Lung (tissue), 12 donors: ENCODE results near the gene FHOD3. TPM values are rescaled to one million over a fixed set of nuclear protein-coding genes. Genes with fewer than 3 reads are reported as not detected.
"Not testable (repeated sequence)": the region's sequence is repeated elsewhere in the genome, so short reads cannot be mapped to it uniquely, and the experiment has no call there.

Experiments used
- ATAC-seq: fragments of 200-7000 bp; cut with Tn5 transposase; one replicate; pipeline ENCODE4 v1.9.1; 2020; ENCODE audit warnings: moderate number of reproducible peaks; ENCODE audit not compliant: insufficient read depth, low FRiP score
- DNase-seq, 3 donors: peaks; one replicate each; pipeline ENCODE4 v3.0.0-alpha.2; 2013 to 2017
- H3K27ac ChIP-seq, 2 donors: one replicate each; pipeline ENCODE4 v1.5.1; 2013; ENCODE audit warnings: mild to moderate bottlenecking in 2 of 2, moderate library complexity in 2 of 2, control low read depth in 1 of 2, inconsistent platforms in 1 of 2, low read depth in 1 of 2, low read length in 1 of 2
- H3K27me3 ChIP-seq, 3 donors: one replicate each; pipeline ENCODE4 v1.5.1; 2013; ENCODE audit warnings: low read length in 2 of 3; ENCODE audit not compliant: control insufficient read depth in 3 of 3, insufficient read depth in 3 of 3
- H3K36me3 ChIP-seq, 4 donors: one replicate each; pipeline ENCODE4 v1.5.1; 2013; ENCODE audit warnings: low read length in 4 of 4, mild to moderate bottlenecking in 1 of 4, moderate library complexity in 1 of 4; ENCODE audit not compliant: control insufficient read depth in 4 of 4, insufficient read depth in 4 of 4
- H3K4me1 ChIP-seq, 5 donors: one replicate each; pipeline ENCODE4 v1.5.1; 2013; ENCODE audit warnings: low read length in 5 of 5, mild to moderate bottlenecking in 2 of 5, moderate library complexity in 1 of 5; ENCODE audit not compliant: control insufficient read depth in 5 of 5, insufficient read depth in 5 of 5
- H3K4me3 ChIP-seq: one replicate; pipeline ENCODE4 v1.5.1; 2013; ENCODE audit warnings: mild to moderate bottlenecking, control low read depth, moderate library complexity
- H3K9ac ChIP-seq, 2 donors: one replicate each; pipeline ENCODE4 v1.5.1; 2013; ENCODE audit warnings: low read length in 2 of 2, control low read depth in 1 of 2; ENCODE audit not compliant: insufficient read depth in 1 of 2
- H3K9me3 ChIP-seq, 4 donors: one replicate each; pipeline ENCODE4 v1.5.1; 2013; ENCODE audit warnings: low read length in 3 of 4, mild to moderate bottlenecking in 1 of 4, moderate library complexity in 1 of 4; ENCODE audit not compliant: control insufficient read depth in 4 of 4, insufficient read depth in 3 of 4
- CTCF ChIP-seq: IDR thresholded peaks from 2 replicates; pipeline ENCODE4 v1.5.1; 2012; ENCODE audit warnings: mild to moderate bottlenecking; ENCODE audit errors: control extremely low read depth, extremely low read depth
- WGBS, 2 donors: extraction: QIAGEN DNeasy Blood & Tissue Kit; methylation state at CpG; one replicate each; pipeline ENCODE4 v1.1.7; 2013; 5-methylcytosine and 5-hydroxymethylcytosine counted together
- polyA plus RNA-seq, 2 donors: library from polyadenylated mRNA; stranded (reverse); fragments of 200-250 nt; gene quantifications; one replicate each; pipeline ENCODE4 v1.2.1, GENCODE V29; 2013
- total RNA-seq, 2 donors: library from RNA; depleted of rRNA in 1 of 2; stranded (reverse); fragments of >200 nt in 1 of 2; gene quantifications; one replicate each; pipeline ENCODE4 v1.2.1, GENCODE V29; 2014 to 2021
- donor health status: control.
- donor health status: control.
- donor health status: Bipolar disorder and iron deficiency.
- donor health status: healthy.
- donor health status: DM: yes; HTN: yes; CAD: no.

Gene FHOD3
- total and polyA plus RNA-seq, 4 donors, result 1.0 to 7.4 (median 2.9) TPM

- peaks cover 0 to 3% (median 0%) of the 10 kb centered on the region in 3 donors for H3K27me3 ChIP-seq
- no peaks in the 10 kb centered on the region for H3K9me3 ChIP-seq
- 86 to 91% methylated on average over 12 of the region's 12 CpGs for WGBS, 2 donors
- peak overlapping the region in 1 of 2 donors; percentile 5 for H3K27ac ChIP-seq
- ATAC-seq, result no peak
- H3K36me3 ChIP-seq, result no peaks in the 10 kb centered on the region
- no peak overlapping the region for H3K9ac ChIP-seq
- TF ChIP-seq CTCF, result no peak
- H3K4me1 ChIP-seq, result no peaks in the 10 kb centered on the region
- no peak for DNase-seq
- no peak overlapping the region for H3K4me3 ChIP-seq
Observed at GRCh38 chr18:36717422-36718110, 420.1 kb downstream of the FHOD3 start.

GRCh38 chr18:36718705-36719328 lies 421.3 kb downstream of the FHOD3 start:
- ATAC-seq, result no peak
- Histone ChIP-seq H3K4me1 (no peaks in the 10 kb centered on the region), H3K9ac (no peak overlapping the region), H3K36me3 (no peaks in the 10 kb centered on the region), H3K9me3 (no peaks in the 10 kb centered on the region), H3K27me3 (peaks cover 0 to 3% (median 0%) of the 10 kb centered on the region in 3 donors), H3K4me3 (no peak overlapping the region), H3K27ac (peak overlapping the region in 1 of 2 donors; percentile 22)
- TF ChIP-seq CTCF, result no peak
- DNase-seq, result peak in 1 of 3 donors; percentile 6
- WGBS, 2 donors, result 78 to 82% methylated on average over 3 of the region's 3 CpGs

DNA sequence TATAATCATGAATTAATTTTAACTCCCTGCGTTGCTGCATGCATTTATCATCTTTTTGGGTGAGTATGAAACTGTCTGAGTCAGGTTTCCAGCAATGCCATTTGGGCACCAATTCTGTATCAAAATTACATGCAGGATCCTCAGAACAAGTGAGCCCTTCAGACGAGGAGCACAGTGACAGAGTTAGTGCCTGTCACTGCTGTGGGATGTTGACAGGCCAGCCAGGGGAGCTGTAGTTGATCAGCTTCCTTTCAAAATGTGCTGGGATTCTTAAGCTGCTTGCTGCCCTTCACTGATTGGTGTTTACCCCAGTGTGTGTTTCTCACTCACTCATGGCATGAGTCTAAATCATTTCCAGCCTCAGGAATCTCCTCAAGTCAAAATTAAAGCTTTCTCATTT lies 422.1 kb downstream of the FHOD3 start:
- DNase-seq, result no peak
- H3K27me3 ChIP-seq, result peaks cover 0 to 3% (median 0%) of the 10 kb centered on the region in 3 donors
- ATAC-seq, result no peak
- H3K9me3 ChIP-seq, result no peaks in the 10 kb centered on the region
- no peak for TF ChIP-seq CTCF
- no peak overlapping the region for H3K27ac ChIP-seq
- no peak overlapping the region for H3K4me3 ChIP-seq
- 79 to 82% methylated on average over 2 of the region's 2 CpGs for WGBS, 2 donors
- no peak overlapping the region for H3K9ac ChIP-seq
- no peaks in the 10 kb centered on the region for H3K4me1 ChIP-seq
- no peaks in the 10 kb centered on the region for H3K36me3 ChIP-seq

GRCh38 chr18:36721351-36721750 lies 423.8 kb downstream of the FHOD3 start:
- H3K27ac ChIP-seq, H3K4me3 ChIP-seq, ATAC-seq, H3K9me3 ChIP-seq, DNase-seq, H3K9ac ChIP-seq, H3K4me1 ChIP-seq, H3K36me3 ChIP-seq, H3K27me3 ChIP-seq: not testable (repeated sequence)
- WGBS, 2 donors, result 98 to 100% methylated on average over 1 of the region's 1 CpG
